ENCODE measurements around the gene RD3L.

RD3L gene

DNA sequence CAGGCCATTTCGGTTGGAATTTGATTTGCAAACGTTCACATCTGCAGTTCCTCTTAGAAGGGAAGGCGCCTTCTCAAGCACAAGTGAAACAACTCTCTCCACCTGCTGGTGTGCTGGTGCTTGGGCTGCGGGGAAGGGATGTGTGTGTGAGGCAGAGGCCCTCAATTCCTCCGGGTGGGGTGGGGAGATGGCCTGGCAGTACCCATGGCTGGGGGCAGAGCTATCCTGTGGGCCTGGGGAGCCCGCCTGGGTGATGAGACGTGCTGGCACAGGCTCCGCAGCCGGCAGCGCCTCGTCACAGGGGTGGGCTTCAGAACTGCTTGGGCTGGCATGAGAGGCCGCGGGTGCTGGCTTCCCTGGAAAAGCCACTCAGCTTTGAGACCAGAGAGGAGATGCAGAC lies 43.0 kb downstream of the RD3L start:
- H3K9ac ChIP-seq (ENCODE audit: low read length) = no peak overlapping the region
- H3K36me3 ChIP-seq (ENCODE audit: control insufficient read depth, insufficient read depth, low read length) = no peaks in the 10 kb centered on the region
- no peaks in the 10 kb centered on the region for H3K27me3 ChIP-seq (ENCODE audit: control insufficient read depth, insufficient read depth, low read length)
- no peaks in the 10 kb centered on the region for H3K9me3 ChIP-seq (ENCODE audit: control insufficient read depth, low read length)
- peaks cover 46% of the 10 kb centered on the region for H3K4me1 ChIP-seq (ENCODE audit: control insufficient read depth, insufficient read depth, low read length)
- H3K4me3 ChIP-seq (ENCODE audit: low read length) = no peak overlapping the region

DNA sequence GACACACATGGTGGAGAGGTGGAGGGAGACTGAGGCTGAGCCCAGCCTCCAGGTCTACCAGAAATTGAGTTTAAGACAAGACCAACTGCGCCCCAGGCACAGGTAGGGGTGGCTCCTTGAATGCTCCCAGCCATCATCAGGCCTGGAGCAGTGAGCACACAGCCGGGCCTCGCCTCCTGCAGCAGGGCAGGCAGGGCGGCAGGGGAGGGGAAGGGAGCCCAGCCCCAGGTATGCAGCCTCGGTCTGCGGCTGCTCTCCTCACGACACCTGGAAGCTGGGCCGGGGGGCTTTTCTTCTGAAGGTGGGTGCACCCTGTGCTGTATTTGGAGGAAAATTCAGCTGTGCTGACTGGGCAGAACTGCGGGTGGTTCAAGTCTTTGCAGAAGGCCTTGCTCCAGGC lies 43.6 kb downstream of the RD3L start:
- H3K4me1 ChIP-seq (ENCODE audit: control insufficient read depth, insufficient read depth, low read length) = peaks cover 52% of the 10 kb centered on the region
- H3K9me3 ChIP-seq (ENCODE audit: control insufficient read depth, low read length) = no peaks in the 10 kb centered on the region
- no peaks in the 10 kb centered on the region for H3K27me3 ChIP-seq (ENCODE audit: control insufficient read depth, insufficient read depth, low read length)
- H3K9ac ChIP-seq (ENCODE audit: low read length) = no peak overlapping the region
- no peaks in the 10 kb centered on the region for H3K36me3 ChIP-seq (ENCODE audit: control insufficient read depth, insufficient read depth, low read length)
- H3K4me3 ChIP-seq (ENCODE audit: low read length) = no peak overlapping the region

DNA sequence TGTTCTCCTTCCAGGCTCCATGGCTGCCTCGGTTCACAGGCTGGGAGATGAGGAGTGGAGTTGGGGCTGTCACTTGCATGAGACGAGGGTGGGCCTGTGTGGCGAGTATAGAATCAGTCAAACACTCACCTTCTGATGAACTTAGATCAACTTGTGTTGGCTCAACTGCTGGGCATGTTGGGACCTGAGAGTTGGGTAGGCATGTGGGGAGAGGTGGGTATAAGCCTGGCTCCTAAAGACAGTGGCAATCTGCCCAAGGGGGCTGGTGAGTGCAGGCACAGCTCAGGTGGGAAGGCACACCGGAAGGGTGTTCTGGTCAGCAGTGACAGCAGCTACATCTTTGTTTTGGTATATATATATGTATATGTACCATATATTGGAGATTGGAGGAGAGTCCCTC lies 44.1 kb downstream of the RD3L start:
- no peaks in the 10 kb centered on the region for H3K9me3 ChIP-seq (ENCODE audit: control insufficient read depth, low read length)
- no peaks in the 10 kb centered on the region for H3K27me3 ChIP-seq (ENCODE audit: control insufficient read depth, insufficient read depth, low read length)
- H3K4me3 ChIP-seq (ENCODE audit: low read length) = no peak overlapping the region
- no peak overlapping the region for H3K9ac ChIP-seq (ENCODE audit: low read length)
- no peaks in the 10 kb centered on the region for H3K36me3 ChIP-seq (ENCODE audit: control insufficient read depth, insufficient read depth, low read length)
- peaks cover 54% of the 10 kb centered on the region for H3K4me1 ChIP-seq (ENCODE audit: control insufficient read depth, insufficient read depth, low read length)

- H3K27me3 ChIP-seq (ENCODE audit: control insufficient read depth, insufficient read depth, low read length) = no peaks in the 10 kb centered on the region
- no peak overlapping the region for H3K4me3 ChIP-seq (ENCODE audit: low read length)
- no peaks in the 10 kb centered on the region for H3K9me3 ChIP-seq (ENCODE audit: control insufficient read depth, low read length)
- peaks cover 54% of the 10 kb centered on the region for H3K4me1 ChIP-seq (ENCODE audit: control insufficient read depth, insufficient read depth, low read length)
- H3K9ac ChIP-seq (ENCODE audit: low read length) = peak overlapping the region; percentile 49
- no peaks in the 10 kb centered on the region for H3K36me3 ChIP-seq (ENCODE audit: control insufficient read depth, insufficient read depth, low read length)
These were observed 45.0 kb downstream of the RD3L start for GRCh38 chr14:103897075-103897947.

DNA sequence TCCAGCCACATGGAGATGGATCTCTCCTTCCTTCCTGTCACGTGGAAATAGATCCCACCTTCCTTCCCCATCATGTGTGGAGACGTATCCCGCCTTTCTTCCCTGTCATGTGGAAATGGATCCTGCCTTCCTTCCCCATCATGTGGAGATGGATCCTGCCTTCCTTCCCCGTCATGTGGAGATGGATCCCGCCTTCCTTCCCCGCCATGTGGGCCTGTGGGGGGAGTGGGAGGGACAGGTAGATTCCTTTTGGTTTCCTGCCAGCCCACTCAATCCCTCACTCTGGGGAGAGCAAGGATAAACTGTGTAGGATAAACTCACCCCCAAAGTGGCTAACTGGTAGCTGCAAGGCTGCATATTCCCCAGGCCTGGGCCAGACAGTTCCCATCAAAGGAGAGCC lies 45.8 kb downstream of the RD3L start:
- H3K27me3 ChIP-seq (ENCODE audit: control insufficient read depth, insufficient read depth, low read length) = no peaks in the 10 kb centered on the region
- H3K36me3 ChIP-seq (ENCODE audit: control insufficient read depth, insufficient read depth, low read length) = no peaks in the 10 kb centered on the region
- H3K9ac ChIP-seq (ENCODE audit: low read length) = peak overlapping the region; percentile 49
- H3K9me3 ChIP-seq (ENCODE audit: control insufficient read depth, low read length) = no peaks in the 10 kb centered on the region
- H3K4me3 ChIP-seq (ENCODE audit: low read length) = no peak overlapping the region
- H3K4me1 ChIP-seq (ENCODE audit: control insufficient read depth, insufficient read depth, low read length) = peaks cover 57% of the 10 kb centered on the region

- peaks cover 76% of the 10 kb centered on the region for H3K4me1 ChIP-seq (ENCODE audit: control insufficient read depth, insufficient read depth, low read length)
These were observed 47.6 kb downstream of the RD3L start for GRCh38 chr14:103894723-103895059.

DNA sequence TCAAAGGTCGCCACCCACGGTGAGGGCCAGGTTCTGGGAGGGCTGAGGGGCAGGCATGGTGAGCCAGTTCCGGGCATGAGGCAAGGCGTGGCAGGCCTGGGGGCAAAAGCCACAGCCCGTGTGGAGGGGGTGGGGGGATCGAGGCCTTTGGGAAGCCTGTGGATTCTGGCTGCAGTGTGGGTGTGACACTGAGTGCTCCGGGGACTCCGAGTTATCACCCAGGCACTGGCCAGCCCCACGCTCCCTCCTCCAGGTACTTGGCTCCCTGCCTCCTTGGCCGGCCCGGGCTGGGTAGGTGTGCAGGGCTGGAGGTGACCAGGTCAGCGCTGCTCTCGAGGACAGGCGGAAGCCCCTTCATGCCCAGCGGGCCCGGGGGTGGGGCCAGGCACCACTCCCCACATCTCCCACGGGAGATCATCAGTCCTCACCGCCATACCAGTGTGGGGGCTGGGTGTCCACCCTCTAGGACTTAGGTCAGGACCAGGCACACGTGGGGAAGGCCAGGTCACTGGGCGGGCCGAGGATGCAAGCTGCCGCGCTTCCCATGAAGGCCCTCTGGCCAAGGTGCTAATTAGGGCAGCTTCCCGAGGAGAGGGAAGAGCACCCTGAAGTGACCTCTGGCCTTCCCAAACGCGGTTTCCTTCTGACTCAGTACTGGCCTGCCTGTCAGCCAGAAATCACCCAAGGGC lies 48.2 kb downstream of the RD3L start:
- H3K4me1 ChIP-seq (ENCODE audit: control insufficient read depth, insufficient read depth, low read length) = peaks cover 79% of the 10 kb centered on the region

More at GRCh38 chr14:103894723-103895059, 47.6 kb downstream of the RD3L start:
- Histone ChIP-seq H3K27me3 (ENCODE audit: control insufficient read depth, insufficient read depth, low read length) (no peaks in the 10 kb centered on the region), H3K9ac (ENCODE audit: low read length) (peak overlapping the region; percentile 13), H3K4me3 (ENCODE audit: low read length) (no peak overlapping the region), H3K9me3 (ENCODE audit: control insufficient read depth, low read length) (no peaks in the 10 kb centered on the region), H3K36me3 (ENCODE audit: control insufficient read depth, insufficient read depth, low read length) (no peaks in the 10 kb centered on the region)

GRCh38 chr14:103892247-103892646 lies 50.1 kb downstream of the RD3L start:
- no peak overlapping the region for H3K9ac ChIP-seq (ENCODE audit: low read length)
- no peaks in the 10 kb centered on the region for H3K27me3 ChIP-seq (ENCODE audit: control insufficient read depth, insufficient read depth, low read length)
- no peak overlapping the region for H3K4me3 ChIP-seq (ENCODE audit: low read length)
- H3K9me3 ChIP-seq (ENCODE audit: control insufficient read depth, low read length) = no peaks in the 10 kb centered on the region
- no peaks in the 10 kb centered on the region for H3K36me3 ChIP-seq (ENCODE audit: control insufficient read depth, insufficient read depth, low read length)
- peaks cover 79% of the 10 kb centered on the region for H3K4me1 ChIP-seq (ENCODE audit: control insufficient read depth, insufficient read depth, low read length)

More for the DNA sequence above, 48.2 kb downstream of the RD3L start:
- no peaks in the 10 kb centered on the region for H3K9me3 ChIP-seq (ENCODE audit: control insufficient read depth, low read length)
- no peak overlapping the region for H3K4me3 ChIP-seq (ENCODE audit: low read length)
- no peaks in the 10 kb centered on the region for H3K36me3 ChIP-seq (ENCODE audit: control insufficient read depth, insufficient read depth, low read length)
- no peaks in the 10 kb centered on the region for H3K27me3 ChIP-seq (ENCODE audit: control insufficient read depth, insufficient read depth, low read length)
- peak overlapping the region; percentile 13 for H3K9ac ChIP-seq (ENCODE audit: low read length)

DNA sequence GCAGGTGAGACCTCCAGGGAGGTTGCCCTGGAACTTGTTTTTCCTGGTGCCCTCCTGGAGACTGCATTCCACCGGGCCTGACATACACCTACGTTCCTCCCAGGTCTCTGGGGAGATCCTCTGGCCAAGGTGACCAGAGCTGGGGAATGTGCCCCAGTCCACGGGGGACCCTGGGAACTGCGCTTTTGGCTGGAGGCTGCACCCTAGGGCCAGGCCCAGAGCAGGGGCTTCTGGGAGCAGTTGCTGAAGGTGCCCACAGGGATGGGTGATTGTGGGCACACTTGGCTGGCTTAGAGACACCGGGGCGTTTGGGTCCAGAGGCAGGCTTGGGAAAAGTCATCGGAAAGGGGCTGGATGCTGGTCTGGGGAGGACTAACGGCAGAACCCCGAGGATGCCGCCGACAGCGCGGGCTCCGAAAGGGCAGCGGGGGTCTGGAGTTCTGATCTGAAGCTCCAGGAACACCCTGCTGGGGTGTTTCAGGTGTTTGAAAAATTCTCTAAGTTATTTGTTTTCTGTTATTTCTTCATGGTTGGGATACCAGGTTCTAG lies 50.6 kb downstream of the RD3L start:
- H3K4me3 ChIP-seq (ENCODE audit: low read length) = no peak overlapping the region
- no peaks in the 10 kb centered on the region for H3K27me3 ChIP-seq (ENCODE audit: control insufficient read depth, insufficient read depth, low read length)
- H3K9me3 ChIP-seq (ENCODE audit: control insufficient read depth, low read length) = no peaks in the 10 kb centered on the region
- peak overlapping the region; percentile 37 for H3K9ac ChIP-seq (ENCODE audit: low read length)
- no peaks in the 10 kb centered on the region for H3K36me3 ChIP-seq (ENCODE audit: control insufficient read depth, insufficient read depth, low read length)
- H3K4me1 ChIP-seq (ENCODE audit: control insufficient read depth, insufficient read depth, low read length) = peaks cover 79% of the 10 kb centered on the region

GRCh38 chr14:103890821-103891666 lies 51.3 kb downstream of the RD3L start:
- Histone ChIP-seq H3K36me3 (ENCODE audit: control insufficient read depth, insufficient read depth, low read length) (no peaks in the 10 kb centered on the region), H3K9me3 (ENCODE audit: control insufficient read depth, low read length) (no peaks in the 10 kb centered on the region), H3K4me1 (ENCODE audit: control insufficient read depth, insufficient read depth, low read length) (peaks cover 73% of the 10 kb centered on the region), H3K9ac (ENCODE audit: low read length) (peak overlapping the region; percentile 37), H3K27me3 (ENCODE audit: control insufficient read depth, insufficient read depth, low read length) (no peaks in the 10 kb centered on the region), H3K4me3 (ENCODE audit: low read length) (no peak overlapping the region)

Data from mucosa of stomach (tissue), 1 donor.